Motor neuron (in vitro differentiated cells): Measurements from ENCODE around the gene ZNF438. TPM values are rescaled to one million over a fixed set of nuclear protein-coding genes. Genes with fewer than 3 reads are reported as not detected.
"Not testable (repeated sequence)": the region's sequence is repeated elsewhere in the genome, so short reads cannot be mapped to it uniquely, and the experiment has no call there.

Source experiments
- ATAC-seq, 8 experiments: fragments of 200-7000 bp; cut with Tn5 transposase; replicated peaks in 6 of 8; 2 replicates each; pipeline ENCODE4 v1.8.0; 2021; ENCODE audit warnings: mild to moderate bottlenecking in 8 of 8, moderate library complexity in 8 of 8
- H3K27ac ChIP-seq, 2 donors: fragments of 250-450 bp; sonication (Bioruptor Pico); 2 replicates each; pipeline ENCODE4 v1.9.0; 2021; ENCODE audit warnings: antibody characterized with exemption in 2 of 2, mild to moderate bottlenecking in 2 of 2, moderate library complexity in 1 of 2
- H3K4me1 ChIP-seq, 2 donors: fragments of 250-450 bp; sonication (Bioruptor Pico); replicated peaks in 1 of 2; 2 replicates each; pipeline ENCODE4 v1.6.1; 2021; ENCODE audit warnings: antibody characterized with exemption in 2 of 2, mild to moderate bottlenecking in 2 of 2, moderate library complexity in 1 of 2
- H3K4me3 ChIP-seq, 5 donors: fragments of 250-450 bp; sonication (Bioruptor Pico); 2 replicates each; pipeline ENCODE4 v1.9.0; 2021; ENCODE audit warnings: antibody characterized with exemption in 5 of 5, mild to moderate bottlenecking in 5 of 5, moderate library complexity in 4 of 5
- WGBS, 10 experiments: fragments of 450-650 bp; shearing (Covaris generic); methylation state at CpG; one replicate each; pipeline ENCODE4 v1.0.0; 2022; 5-methylcytosine and 5-hydroxymethylcytosine counted together
- in situ Hi-C, 9 experiments: fragments of 400-800 bp; cut with MboI; loops; one replicate each; pipeline ENCODE4 v1.15.0; 2021; ENCODE audit warnings: low sequenced_read_pairs in 9 of 9, low pct_unique_long_range_greater_than_20kb in 2 of 9; ENCODE audit not compliant: unreplicated experiment in 9 of 9
- total RNA-seq, 8 experiments: library from RNA; unstranded; fragments of 300-600 nt; gene quantifications; 2 replicates each; pipeline versions ENCODE4 v1.2.3 to v1.2.4, GENCODE V29; 2022

Gene ZNF438
- total RNA-seq, 8 experiments from 2014 or later: 2.1 to 5.3 (median 3.8) TPM

DNA sequence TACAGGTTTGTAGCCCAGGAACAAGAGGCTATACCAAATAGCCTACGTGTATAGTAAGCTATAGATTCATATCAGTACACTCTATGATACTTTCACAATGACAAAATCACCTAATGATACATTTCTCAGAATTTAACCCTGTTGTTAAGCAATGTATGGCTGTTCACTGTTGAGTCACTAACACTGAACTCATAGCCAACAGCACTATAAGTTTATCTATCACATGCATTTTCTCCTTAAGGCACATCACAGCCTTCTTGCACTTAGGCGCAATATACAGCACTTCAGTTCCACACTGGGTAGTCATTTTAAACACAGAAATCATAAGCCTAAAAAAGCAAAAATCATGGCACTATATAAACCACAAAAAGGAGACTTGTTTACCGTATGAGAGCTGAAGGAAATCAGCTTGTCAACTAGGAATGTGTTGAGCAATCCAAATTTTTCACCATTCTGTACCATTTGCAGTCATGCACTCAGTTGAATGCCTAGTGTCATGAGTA, 45.6 kb downstream of the ZNF438 start:
- WGBS, 10 experiments: 12 to 100% (median 76%) methylated on average over 1 to 3 of the region's 3 CpGs
- ATAC-seq: no peak
- Histone ChIP-seq H3K27ac (no peak overlapping the region), H3K4me1 (no peaks in the 10 kb centered on the region), H3K4me3 (no peak overlapping the region)
- in situ Hi-C loops: no loop called here

GRCh38 chr10:30985512-30985911, 46.2 kb downstream of the ZNF438 start:
- Histone ChIP-seq H3K4me3 (no peak overlapping the region), H3K4me1 (no peaks in the 10 kb centered on the region), H3K27ac (no peak overlapping the region)
- WGBS, 10 experiments: 0 to 100% (median 75%) methylated on average over 1 of the region's 1 CpG; no CpG with 5 or more reads in 3 of the 10 experiments
- peak in 2 of 8 experiments; percentile 46 to 49 for ATAC-seq
- in situ Hi-C loops: no loop called here

DNA sequence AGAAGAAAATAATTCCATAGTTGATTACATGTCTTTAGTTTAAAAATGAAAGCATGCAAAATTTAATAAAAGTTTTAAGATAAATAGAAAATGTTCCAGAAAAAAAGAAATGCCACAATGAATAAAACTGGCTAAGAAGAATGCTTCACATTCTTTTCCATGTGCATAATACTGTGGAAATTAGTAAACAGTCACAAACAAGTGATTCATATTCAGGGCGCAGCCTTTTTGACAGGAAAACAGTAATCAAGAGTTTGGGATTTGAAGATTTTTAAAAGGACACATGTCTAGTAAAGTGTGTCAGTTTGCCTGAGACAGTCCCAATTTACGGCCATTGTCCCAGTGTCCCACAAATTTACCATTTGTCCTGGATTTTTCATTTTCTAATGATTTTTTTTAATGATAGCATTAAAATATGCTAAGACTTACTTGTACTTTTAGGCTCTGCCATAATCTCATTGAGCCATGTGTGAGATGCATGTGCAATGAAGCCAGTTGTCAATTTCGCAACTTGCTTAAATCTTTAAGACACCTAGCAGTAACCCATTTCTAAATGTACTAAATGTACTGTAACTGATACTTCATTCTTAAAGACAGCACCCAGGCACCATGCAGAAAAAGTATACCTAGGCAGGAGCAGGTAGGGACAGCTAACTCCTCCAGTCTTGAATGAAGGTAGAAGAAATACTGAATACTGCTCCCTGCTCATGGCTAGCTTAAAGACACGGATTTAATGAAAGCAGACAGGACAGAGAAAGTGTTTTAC, 46.9 kb downstream of the ZNF438 start:
- peak in 3 of 8 experiments; percentile 37 to 83 (median 79) for ATAC-seq
- in situ Hi-C loops: no loop called here
- Histone ChIP-seq H3K4me1 (no peaks in the 10 kb centered on the region), H3K4me3 (no peak overlapping the region), H3K27ac (no peak overlapping the region)
- 17 to 100% (median 89%) methylated on average over 1 to 4 of the region's 4 CpGs for WGBS, 10 experiments

GRCh38 chr10:30983209-30983608, 48.5 kb downstream of the ZNF438 start:
- H3K27ac ChIP-seq, H3K4me1 ChIP-seq, H3K4me3 ChIP-seq, in situ Hi-C loops, ATAC-seq: not testable (repeated sequence)
- WGBS, 10 experiments: 91 to 100% (median 97%) methylated on average over 1 to 6 of the region's 6 CpGs; no CpG with 5 or more reads in 2 of the 10 experiments

GRCh38 chr10:30980951-30981616, 50.6 kb downstream of the ZNF438 start:
- in situ Hi-C loops: no loop called here
- H3K27ac ChIP-seq: no peak overlapping the region
- no peak overlapping the region for H3K4me3 ChIP-seq
- WGBS, 10 experiments: 0 to 100% (median 71%) methylated on average over 1 to 5 of the region's 7 CpGs
- no peaks in the 10 kb centered on the region for H3K4me1 ChIP-seq
- ATAC-seq: peak in 3 of 8 experiments; percentile 11 to 74 (median 11)

- 89 to 100% (median 100%) methylated on average over 1 to 4 of the region's 4 CpGs for WGBS, 10 experiments
- Histone ChIP-seq H3K27ac (no peak overlapping the region), H3K4me3 (no peak overlapping the region), H3K4me1 (no peaks in the 10 kb centered on the region)
- in situ Hi-C loops: no loop called here
- ATAC-seq: no peak
These were observed 51.7 kb downstream of the ZNF438 start for GRCh38 chr10:30979956-30980355.

DNA sequence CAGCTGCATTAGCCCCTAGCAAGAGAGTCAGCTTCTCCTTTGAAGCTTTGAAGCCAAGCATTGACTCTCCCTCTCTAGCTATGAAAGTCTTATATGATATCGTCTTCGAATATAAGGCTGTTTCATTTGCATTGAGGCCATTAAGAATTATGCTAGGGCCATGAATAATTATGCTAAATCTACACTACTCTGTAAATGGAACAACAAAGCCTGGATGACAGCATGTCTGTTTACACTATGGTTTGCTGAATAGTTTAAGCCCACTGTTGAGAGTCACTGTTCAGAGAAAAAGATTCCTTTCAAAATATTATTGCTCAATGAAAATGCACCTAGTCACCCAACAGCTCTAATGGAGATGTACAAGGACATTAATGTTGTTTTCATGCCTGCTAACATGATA, 52.8 kb downstream of the ZNF438 start:
- in situ Hi-C loops: no loop called here
- no peak overlapping the region for H3K27ac ChIP-seq
- peak in 3 of 8 experiments; percentile 54 to 88 (median 75) for ATAC-seq
- H3K4me1 ChIP-seq: no peaks in the 10 kb centered on the region
- H3K4me3 ChIP-seq: no peak overlapping the region
- 0 to 96% (median 76%) methylated on average over 1 to 2 of the region's 2 CpGs for WGBS, 10 experiments

GRCh38 chr10:30977385-30977784, 54.3 kb downstream of the ZNF438 start:
- in situ Hi-C loops: no loop called here
- Histone ChIP-seq H3K4me3 (no peak overlapping the region), H3K27ac (no peak overlapping the region), H3K4me1 (no peaks in the 10 kb centered on the region)
- 0 to 98% (median 92%) methylated on average over 1 to 8 of the region's 8 CpGs; no CpG with 5 or more reads in 4 of the 10 experiments for WGBS, 10 experiments
- no peak for ATAC-seq

GRCh38 chr10:30974773-30975415, 56.8 kb downstream of the ZNF438 start:
- Histone ChIP-seq H3K27ac (no peak overlapping the region), H3K4me3 (no peak overlapping the region), H3K4me1 (no peaks in the 10 kb centered on the region)
- 83 to 100% (median 93%) methylated on average over 1 of the region's 1 CpG; no CpG with 5 or more reads in 4 of the 10 experiments for WGBS, 10 experiments
- in situ Hi-C loops: no loop called here
- peak in 1 of 8 experiments; percentile 20 for ATAC-seq

GRCh38 chr10:30974355-30974754, 57.3 kb downstream of the ZNF438 start:
- H3K27ac ChIP-seq: no peak overlapping the region
- WGBS, 10 experiments: 0 to 100% (median 68%) methylated on average over 1 to 5 of the region's 5 CpGs; no CpG with 5 or more reads in 2 of the 10 experiments
- no peak for ATAC-seq
- H3K4me3 ChIP-seq: no peak overlapping the region
- in situ Hi-C loops: no loop called here
- H3K4me1 ChIP-seq: no peaks in the 10 kb centered on the region

DNA sequence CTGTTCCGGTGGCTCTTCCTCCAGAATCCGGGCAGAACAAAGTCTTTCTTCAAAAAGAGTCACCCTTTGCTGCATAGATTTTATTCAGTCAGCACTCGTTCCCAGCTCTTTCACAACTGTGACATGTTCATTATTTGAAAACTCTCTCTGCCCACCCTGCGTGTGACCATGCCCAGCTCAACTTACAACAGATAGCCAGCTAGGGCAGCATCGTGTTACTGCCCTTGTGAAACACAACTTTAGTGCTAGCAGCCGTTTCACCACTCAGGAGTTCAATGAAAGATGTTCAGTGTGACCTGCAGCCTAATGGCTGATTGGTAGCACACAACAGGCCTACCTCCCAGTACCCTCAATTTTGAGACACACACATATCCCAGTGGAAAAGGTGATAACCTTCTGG, 57.9 kb downstream of the ZNF438 start:
- Histone ChIP-seq H3K4me3 (no peak overlapping the region), H3K4me1 (no peaks in the 10 kb centered on the region), H3K27ac (no peak overlapping the region)
- 8 to 81% (median 62%) methylated on average over 2 to 6 of the region's 6 CpGs; no CpG with 5 or more reads in 1 of the 10 experiments for WGBS, 10 experiments
- in situ Hi-C loops: no loop called here
- ATAC-seq: peak in 2 of 8 experiments; percentile 39 to 48

DNA sequence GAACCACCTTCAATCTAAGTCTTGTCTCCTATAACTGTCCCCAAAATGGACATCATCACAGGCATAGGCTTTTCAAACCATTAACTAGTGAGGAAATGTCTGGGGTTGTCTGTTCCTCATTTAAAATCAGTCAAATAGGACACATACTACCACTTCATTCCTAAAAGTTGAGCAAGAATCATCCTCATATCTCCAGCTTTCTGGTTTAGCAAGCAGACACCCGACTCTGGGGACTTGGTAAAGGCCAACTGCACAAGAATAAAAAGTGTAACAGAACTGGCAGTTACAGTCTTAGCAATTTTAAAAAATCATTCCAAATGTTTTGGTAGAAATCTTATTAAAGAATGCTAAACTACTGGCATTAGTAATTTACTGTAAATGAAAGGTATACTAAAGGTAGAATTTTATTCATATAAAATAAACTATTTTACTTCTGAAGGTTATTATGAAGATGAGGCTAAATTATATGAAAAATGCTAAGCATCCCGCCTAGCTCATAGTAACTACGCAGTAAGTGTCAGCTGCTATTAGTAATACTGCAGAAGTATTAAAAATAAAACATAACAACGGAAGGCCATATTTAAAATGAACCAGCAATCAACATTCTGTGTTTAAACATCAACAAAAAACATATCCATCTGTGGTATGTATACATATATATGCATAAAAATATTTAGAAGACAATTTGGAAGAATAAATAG, 60.8 kb downstream of the ZNF438 start:
- Histone ChIP-seq H3K4me1 (no peaks in the 10 kb centered on the region), H3K27ac (no peak overlapping the region), H3K4me3 (no peak overlapping the region)
- 25 to 96% (median 88%) methylated on average over 2 to 4 of the region's 4 CpGs for WGBS, 10 experiments
- ATAC-seq: no peak
- in situ Hi-C loops: no loop called here
